SH-SY5Y (cell line): ENCODE measurements around the gene FLNB.

Source experiments
- GATA2 ChIP-seq: IDR thresholded peaks from 2 replicates; pipeline ENCODE4 v1.6.1; 2011; ENCODE audit warnings: mild to moderate bottlenecking, low read depth, low read length
- GATA3 ChIP-seq: IDR thresholded peaks from 2 replicates; pipeline ENCODE4 v1.6.1; 2011; ENCODE audit warnings: low read depth, mild to moderate bottlenecking, low read length, moderate library complexity

DNA sequence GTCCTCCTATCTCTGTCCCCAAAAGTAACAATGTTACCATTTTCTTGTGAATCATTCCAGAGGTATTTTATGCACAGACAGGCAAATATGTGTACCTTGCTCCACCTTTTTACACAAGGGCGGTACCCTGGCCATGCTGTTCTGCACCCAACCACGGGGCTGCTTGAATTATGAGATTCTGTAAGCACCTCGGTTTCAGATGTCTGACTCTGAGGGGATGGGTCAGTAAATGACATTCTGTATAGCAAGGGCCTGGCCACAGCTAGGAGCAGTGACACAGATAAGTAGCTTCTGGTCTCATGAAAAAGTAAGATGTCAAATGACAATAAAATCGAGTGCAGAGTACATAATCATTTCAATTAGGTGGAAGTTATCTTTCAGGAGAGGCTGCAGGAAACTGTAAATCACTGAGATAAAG is 30.4 kb upstream of the FLNB start:
- TF ChIP-seq GATA2, result no peak; the same call in 1 of the 2 replicates
- no peak for TF ChIP-seq GATA3
